GM18951 (cell line): Measurements from ENCODE around the gene KRT79.
"Not testable (repeated sequence)": the region's sequence is repeated elsewhere in the genome, so short reads cannot be mapped to it uniquely, and the experiment has no call there.

Source experiments
- POLR2A ChIP-seq: IDR thresholded peaks from 4 replicates; pipeline ENCODE4 v1.6.1; 2011; ENCODE audit warnings: mild to moderate bottlenecking; ENCODE audit not compliant: insufficient read length, insufficient read depth; ENCODE audit errors: extremely low read depth
- in situ Hi-C: fragments of 300-500 bp; cut with MboI; formaldehyde crosslinking; loops from one replicate; pipeline ENCODE4 v1.12.0; 2022; ENCODE audit warnings: low sequenced_read_pairs, mixed read lengths, inconsistent platforms; ENCODE audit not compliant: unreplicated experiment

Gene KRT79

GRCh38 chr12:52871291-52872039 is 37.4 kb upstream of the KRT79 start:
- in situ Hi-C loops, result no loop called here
- TF ChIP-seq POLR2A, result no peak

DNA sequence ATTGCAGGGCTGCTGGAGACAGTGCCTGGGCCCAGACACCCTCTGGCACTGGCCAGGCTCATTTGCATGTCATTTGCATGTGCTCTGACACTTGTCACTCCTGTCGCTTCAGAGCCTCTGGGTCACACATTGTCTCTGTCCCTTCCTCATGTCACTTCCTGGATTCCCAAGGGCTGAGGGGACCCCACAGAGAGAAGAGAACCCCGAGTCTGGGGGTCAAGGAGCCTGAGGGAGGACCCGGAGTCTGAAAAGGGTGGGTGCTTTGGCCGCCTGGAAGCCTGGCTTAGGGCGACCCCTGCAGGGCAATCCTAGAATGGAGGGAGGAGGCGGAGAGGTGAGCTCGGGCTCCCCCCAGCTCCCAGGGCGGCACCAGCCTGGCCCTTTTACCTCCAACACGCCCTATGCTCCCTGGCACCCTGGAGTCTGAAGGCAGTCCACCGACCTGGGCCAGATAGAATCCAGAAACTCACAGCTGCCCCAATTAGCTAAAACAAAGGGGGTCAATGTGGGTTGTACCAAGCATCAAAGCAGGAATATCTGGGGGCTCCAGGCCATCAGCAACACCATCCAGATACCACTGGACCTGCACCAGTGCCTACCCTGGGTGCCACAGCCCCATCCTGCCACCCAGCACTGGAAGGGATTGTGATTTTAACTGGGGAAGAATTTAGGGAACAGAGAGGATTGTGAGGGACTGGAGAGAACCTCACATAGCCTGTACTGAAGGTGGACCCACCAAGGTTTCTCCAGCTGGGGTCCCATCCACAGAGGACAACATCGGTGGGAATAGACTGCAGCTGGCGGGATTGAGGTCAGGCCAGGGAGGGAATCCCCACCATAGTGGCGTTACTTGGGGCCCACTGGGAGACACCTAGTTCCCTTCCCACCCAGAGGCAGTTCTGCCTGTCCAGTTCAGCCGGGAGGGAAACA is 36.5 kb upstream of the KRT79 start:
- peak; percentile 29 for TF ChIP-seq POLR2A
- in situ Hi-C loops, result no loop called here

GRCh38 chr12:52867642-52868041 is 33.5 kb upstream of the KRT79 start:
- TF ChIP-seq POLR2A, result no peak
- in situ Hi-C loops, result no loop called here

DNA sequence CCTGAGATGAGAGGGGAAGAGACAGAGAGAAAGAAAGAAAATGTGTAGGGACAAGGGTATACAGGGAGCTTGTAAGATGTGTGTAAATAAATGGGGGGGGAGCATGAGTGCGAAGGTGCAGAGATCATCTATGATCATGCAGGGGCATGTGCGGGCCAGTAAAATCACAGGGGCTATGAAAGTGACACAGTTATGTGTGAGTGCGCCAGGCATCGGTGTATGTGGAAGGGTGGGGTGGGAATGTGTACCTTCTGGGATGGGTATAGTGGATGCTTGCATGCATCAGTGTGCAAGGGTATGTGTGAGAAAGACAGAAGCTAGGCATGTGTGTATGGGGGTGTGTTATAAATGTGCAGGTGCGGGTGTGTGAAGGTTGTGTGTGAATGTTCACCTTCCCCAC is 33.0 kb upstream of the KRT79 start:
- in situ Hi-C loops, result no loop called here
- TF ChIP-seq POLR2A, result no peak

DNA sequence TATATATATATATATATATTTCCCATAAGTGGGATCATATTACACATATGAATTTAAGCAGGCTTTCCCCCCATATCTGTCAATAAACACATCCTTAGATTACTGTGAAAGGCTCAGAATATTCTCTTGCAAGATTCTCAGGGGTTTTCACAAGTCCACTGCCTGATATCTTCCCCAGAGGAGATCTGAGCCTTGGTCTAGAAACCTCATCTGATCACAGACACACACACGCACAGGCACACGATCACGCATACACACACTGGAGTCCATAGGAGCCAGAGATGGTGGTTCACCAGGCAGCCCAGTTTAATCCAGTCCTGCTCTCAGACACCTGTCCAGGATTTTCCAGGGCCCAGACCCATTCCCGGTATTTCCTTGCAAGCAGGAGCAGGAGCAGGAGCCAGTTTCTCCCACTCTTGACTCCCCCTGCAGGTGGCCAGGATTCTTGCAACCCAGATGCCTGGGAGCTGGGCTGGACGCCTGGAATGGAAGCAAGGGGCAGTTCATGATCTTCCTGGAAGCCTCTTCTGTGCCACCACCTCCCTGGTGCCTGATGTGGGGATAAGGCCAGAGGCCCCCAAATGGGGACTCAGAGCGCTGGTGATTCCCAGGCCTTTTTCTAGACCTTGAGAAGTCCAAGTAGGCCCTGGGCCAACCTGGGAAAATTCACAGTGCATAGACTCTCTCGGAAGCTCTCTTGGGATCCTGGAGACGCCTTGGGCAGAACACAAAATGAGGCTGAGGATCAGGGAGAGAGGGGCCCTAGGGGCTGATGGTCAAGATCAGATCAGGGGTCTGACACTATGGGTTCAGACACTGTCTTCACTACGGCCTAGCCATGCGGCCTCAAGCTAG is 31.2 kb upstream of the KRT79 start:
- in situ Hi-C loops, result no loop called here
- TF ChIP-seq POLR2A, result no peak

DNA sequence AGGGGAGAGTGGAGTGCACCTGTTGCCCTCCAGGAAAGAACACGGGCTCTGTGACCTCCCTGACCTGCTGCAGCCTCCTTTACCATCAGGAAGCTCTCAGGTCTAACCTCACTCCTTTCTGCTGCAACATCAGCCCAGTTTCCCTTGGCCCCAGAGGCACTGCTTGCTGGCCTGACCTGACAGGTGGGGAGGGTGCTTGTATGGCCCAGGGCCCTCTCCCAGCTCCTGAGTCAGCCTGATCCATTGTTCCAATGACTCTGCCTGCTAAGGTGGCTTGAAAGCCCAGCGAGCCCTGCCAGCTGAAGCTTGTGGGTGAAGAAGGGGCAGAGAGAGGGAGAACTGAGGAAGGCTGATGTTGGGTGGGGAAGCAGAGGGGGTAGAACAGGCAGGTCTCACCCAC is 27.9 kb upstream of the KRT79 start:
- in situ Hi-C loops, result no loop called here

DNA sequence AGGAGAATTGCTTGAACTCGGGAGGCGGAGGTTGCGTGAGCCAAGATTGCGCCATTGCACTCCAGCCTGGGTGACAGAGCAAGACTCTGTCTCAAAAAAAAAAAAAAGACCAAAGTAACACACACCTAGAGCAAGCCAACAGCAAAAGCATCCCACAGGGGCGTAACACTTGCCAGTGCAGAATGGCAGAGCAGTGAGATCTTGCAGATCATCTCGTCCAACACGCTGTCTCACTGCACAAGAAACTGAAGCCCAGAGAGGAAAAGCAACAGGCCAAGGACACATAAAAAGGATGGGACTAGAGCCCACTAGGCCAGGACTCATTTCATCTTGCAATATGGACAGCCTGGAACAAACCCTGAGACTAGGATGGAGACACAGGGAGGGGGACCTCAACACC is 27.4 kb upstream of the KRT79 start:
- in situ Hi-C loops, result no loop called here
- no peak for TF ChIP-seq POLR2A

More for the DNA sequence above, 27.9 kb upstream of the KRT79 start:
- no peak for TF ChIP-seq POLR2A

DNA sequence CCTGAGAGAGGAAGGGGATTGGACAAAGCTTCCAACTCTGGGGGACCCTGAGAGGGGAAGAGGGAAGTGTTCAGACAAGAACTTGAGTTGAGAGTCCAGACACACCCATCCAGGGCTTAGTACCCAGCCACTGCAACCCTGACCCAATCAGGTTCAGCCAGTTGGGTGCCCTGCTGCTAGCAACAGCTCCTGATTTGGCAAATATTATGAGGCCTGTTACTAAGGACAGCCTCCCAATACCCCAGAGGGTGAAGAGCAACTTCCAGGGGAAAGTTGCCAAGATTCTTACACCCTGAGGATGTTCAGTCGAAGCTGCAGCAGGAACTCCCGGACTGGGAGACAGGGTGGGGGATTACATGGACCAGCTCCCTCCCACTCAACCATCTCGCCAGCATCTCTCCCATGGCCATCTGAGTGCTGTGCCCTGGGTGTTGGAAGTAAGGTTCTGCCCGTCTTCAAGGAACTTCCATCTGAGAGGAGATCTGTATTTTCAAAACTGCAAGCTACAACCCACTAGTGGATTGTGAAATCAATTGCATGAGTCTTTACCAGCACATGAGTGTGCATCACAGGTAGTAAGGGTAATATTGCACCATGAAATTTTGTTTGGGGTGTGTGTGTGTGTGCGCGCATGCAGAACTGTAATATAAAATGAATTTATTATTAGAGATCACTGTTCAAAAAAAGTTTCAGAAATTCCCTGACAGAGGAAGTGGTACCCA is 26.2 kb upstream of the KRT79 start:
- in situ Hi-C loops, result no loop called here
- TF ChIP-seq POLR2A, result no peak

DNA sequence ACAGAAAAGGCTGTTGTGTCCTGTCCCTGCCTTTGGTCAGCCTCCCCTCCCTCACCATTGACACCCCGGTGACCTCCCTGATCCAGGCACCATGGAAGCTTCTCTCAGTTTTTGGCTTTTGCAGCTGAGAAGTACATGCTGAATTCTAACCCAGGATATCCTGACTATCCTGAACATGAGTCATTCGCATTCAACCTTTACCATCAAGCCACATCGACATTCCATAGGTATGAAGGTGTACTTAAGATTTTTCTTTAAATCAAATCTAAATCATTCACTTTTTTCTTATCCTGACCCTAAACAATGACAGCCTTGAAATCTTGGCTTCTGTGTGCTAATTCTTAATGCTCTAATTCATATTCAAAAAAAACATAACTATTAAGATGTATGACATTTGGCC is 23.4 kb upstream of the KRT79 start:
- TF ChIP-seq POLR2A, result no peak
- in situ Hi-C loops, result no loop called here

DNA sequence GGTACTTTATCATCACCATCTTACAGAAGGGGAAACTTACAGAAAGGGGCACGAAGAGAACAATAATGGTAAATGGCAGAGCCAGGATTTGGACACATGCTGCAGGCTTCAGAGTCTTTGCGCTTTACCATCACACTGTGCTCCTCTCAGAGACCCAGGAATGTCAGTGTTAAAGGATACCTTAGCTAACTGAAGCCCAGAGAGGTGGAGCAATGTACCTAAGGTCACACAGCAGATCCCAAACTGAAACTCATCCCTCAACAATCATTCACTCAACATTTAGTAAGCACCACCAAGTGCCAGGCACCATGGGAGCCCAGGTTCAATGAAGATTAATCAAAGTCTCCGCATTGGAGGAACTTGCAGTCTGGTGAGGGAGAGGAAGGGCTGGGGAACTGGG is 22.7 kb upstream of the KRT79 start:
- in situ Hi-C loops, result no loop called here
- no peak for TF ChIP-seq POLR2A

DNA sequence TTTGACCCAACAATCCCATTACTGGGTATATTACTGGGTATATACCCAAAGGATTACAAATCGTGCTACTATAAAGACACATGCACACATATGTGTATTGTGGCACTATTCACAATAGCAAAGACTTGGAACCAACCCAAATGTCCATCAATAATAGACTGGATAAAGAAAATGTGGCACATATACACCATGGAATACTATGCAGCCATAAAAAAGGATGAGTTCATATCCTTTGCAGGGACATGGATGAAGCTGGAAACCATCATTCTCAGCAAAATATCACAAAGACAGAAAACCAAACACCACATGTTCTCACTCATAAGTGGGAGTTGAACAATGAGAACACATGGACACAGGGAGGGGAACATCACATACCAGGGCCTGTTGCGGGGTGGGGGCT is 22.0 kb upstream of the KRT79 start:
- in situ Hi-C loops, result not testable (repeated sequence)

- TF ChIP-seq POLR2A, result no peak
- in situ Hi-C loops, result no loop called here
Observed at GRCh38 chr12:52851787-52852186, 17.7 kb upstream of the KRT79 start.
